ENCODE measurements around the gene TFR2. TPM values are rescaled to one million over a fixed set of nuclear protein-coding genes. Genes with fewer than 3 reads are reported as not detected.
"Not testable (repeated sequence)": the region's sequence is repeated elsewhere in the genome, so short reads cannot be mapped to it uniquely, and the experiment has no call there.

TFR2 gene
- total RNA-seq, 1 donor, result 1.2 TPM

DNA sequence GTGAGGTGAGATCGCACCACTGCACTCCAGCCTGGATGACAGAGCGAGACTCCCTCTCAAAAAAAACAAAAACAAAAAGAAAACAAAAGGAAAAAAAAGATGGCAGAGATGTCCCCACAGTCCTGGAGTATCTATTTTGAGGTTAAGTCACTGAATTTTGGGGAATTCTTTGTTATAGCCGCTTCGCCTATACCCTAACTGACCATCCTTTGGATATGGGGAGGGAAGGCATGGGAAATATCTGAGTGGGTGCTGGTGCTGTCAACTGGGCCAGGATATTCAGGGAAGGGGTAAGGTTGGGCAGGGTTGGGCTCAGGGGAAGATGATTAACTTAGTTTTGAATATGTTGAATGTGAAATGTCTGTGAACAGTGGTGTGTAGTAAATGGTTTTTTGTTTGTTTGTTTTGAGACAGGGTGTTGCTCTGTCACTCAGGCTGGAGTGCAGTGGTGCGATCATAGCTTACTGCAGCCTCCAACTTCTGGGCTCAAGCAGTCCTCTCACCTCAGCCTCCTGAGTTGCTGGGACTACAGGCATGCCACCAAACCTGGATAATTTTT, 23.9 kb upstream of the TFR2 start:
- no peak for DNase-seq (ENCODE audit: low read depth)
- H3K4me3 ChIP-seq (ENCODE audit: low read depth, low read length), result no peak overlapping the region
- TF ChIP-seq, protein P1, sequence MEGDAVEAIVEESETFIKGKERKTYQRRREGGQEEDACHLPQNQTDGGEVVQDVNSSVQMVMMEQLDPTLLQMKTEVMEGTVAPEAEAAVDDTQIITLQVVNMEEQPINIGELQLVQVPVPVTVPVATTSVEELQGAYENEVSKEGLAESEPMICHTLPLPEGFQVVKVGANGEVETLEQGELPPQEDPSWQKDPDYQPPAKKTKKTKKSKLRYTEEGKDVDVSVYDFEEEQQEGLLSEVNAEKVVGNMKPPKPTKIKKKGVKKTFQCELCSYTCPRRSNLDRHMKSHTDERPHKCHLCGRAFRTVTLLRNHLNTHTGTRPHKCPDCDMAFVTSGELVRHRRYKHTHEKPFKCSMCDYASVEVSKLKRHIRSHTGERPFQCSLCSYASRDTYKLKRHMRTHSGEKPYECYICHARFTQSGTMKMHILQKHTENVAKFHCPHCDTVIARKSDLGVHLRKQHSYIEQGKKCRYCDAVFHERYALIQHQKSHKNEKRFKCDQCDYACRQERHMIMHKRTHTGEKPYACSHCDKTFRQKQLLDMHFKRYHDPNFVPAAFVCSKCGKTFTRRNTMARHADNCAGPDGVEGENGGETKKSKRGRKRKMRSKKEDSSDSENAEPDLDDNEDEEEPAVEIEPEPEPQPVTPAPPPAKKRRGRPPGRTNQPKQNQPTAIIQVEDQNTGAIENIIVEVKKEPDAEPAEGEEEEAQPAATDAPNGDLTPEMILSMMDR (IDR thresholded peaks at IDR 0.05; ENCODE audit: insufficient read depth, low read length), result no peak

DNA sequence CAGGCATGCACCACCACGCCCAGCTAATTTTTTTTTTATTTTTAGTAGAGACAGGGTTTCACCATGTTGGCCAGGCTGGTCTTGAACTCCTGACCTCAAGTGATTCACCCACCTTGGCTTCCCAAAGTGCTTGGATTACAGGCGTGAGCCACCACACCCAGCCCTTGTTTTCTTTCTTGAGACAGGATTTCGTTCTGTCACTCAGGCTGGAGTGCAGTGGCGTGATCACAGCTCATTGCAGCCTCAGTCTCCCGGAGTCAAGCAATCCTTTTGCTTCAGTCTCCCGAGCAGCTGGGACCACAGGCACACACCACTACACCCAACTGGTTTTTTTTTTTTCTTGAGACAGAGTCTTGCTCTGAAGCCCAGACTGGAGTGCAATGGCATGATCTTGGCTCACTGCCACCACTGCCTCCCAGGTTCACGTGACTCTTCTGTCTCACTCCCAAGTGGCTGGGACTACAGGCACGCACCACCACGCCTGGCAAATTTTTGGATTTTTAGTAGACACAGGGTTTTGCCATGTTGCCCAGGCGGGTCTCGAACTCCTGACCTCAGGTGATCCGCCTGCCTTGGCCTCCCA, 20.9 kb upstream of the TFR2 start:
- not testable (repeated sequence) for DNase-seq (ENCODE audit: low read depth); H3K4me3 ChIP-seq (ENCODE audit: low read depth, low read length)

DNA sequence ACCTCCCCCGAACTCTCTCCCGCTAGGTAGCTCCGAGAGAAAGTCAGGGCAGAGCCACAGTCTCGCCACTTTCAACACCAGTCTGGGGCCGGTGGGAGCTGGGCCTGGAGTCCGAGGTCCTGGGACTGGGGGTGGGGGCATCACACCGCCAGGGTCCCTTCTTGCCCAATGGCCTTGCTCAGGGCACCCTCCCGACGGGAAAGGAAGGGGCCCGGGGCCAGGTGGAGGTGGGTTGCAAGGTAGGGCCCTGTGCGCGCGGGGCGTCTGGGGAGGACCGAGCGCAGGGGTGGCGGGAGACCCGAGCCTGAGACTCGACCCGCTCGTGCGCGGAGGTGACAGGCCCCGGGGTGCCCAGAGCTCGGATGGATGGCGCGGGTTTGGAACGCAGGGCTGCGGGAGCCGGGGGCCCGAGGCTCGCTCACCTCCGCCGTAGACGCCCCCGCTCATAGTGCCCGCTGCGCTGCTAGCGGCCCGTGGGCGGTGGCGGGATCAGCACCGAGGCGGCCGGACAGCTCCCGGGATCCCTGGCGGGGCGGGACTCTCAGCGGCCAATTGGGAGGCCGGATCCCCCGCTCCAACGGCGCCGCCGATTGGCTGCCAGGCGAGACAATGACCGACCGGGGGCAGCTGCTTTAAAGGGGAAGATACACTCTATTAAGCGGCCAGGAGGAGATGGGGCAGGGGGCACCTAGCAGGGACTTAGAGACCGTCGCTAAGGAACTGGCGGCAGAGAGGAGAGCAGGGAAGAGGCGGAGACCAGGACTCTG, 14.7 kb upstream of the TFR2 start, which contains the start of gene ACTL6B:
Gene ACTL6B, minus strand, starts transcription at position 541 of the 767 bp plus-strand sequence. Its CDS starts 94 bp downstream, at position 447.
- DNase-seq (ENCODE audit: low read depth), result no peak
- no peak within 1 kb of the TSS for H3K4me3 ChIP-seq (ENCODE audit: low read depth, low read length)
- TF ChIP-seq, protein P1 (IDR thresholded peaks at IDR 0.05; ENCODE audit: insufficient read depth, low read length), result no peak

DNA sequence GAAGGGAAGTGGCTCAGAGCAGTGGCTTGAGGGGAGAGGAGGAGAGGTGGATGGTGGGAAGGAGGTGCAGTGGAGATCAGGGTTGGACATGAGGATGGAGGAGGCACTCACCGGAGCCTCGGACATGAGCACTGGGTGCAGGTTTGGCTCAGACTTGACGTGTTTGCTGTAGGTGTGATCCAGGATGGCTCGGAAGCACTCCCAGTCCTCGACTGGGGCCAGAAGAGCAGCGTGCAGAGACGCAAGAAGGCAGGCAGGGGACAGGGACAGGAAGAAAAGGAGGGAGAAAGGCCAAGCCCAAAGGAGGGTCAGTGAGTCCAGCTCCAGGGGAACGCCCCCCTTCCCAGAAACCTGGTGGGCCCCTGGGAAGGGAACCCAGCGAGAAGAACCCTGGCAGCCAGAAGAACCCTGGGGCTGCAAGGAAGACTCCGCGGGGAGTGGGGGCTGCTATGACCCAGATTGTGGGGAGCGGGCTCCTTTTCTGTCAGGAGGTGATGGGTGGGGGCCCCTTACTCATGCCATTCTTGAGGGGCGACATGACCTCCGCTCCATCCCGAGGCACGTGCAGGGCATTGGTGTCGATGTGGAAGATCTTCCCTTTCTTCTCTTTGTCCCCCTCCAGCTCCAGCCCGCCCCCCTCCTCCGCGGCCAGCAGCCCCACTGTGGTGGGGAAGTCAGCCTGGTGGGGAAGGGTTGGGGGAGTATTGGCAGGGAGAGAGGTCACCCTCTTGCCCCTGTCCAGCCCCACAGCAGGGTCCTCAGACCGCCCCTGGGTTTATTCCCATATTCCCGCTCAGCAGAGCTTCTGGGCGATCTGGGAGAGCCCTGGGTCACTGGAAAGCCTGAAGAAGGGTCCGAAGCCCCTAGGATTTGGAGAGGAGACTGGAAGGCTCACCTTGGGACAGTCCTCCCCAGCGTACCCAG, 13.8 kb upstream of the TFR2 start:
- no peak overlapping the region for H3K4me3 ChIP-seq (ENCODE audit: low read depth, low read length)
- TF ChIP-seq, protein P1 (IDR thresholded peaks at IDR 0.05; ENCODE audit: insufficient read depth, low read length), result no peak
- DNase-seq (ENCODE audit: low read depth), result no peak

DNA sequence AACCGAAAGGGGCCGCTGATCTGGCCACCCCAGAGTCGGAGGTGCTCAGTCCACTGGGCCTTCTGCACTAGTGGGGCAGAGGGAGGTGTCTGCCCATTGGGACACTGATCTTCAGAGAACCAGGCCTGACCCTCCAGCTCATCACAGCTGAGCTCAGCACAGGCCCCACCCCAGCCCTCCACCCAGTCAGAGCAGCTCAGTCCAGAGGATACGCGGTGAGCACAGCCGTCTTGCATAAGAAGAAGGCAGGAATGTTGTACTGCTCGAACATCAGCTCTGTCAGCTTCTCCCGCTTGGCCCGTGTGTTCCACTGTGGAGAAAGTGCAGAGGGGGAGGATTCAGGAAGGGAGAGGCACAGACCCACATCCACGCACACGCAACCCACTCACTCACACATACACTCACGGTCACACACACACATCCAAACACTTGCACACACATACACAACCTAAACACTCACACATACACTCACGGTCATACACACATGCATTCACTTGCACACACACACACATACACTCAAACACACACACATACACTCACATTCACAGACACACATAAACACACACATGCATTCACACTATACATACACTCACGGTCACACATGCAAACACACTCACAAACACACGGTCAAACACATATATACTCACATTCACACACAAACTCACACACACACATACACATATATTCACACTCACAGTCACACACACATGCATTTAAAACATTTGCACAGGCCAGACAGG, 8.6 kb upstream of the TFR2 start:
- H3K4me3 ChIP-seq (ENCODE audit: low read depth, low read length), result no peak overlapping the region
- DNase-seq (ENCODE audit: low read depth), result peak; percentile 24
- TF ChIP-seq, protein P1 (IDR thresholded peaks at IDR 0.05; ENCODE audit: insufficient read depth, low read length), result no peak

DNA sequence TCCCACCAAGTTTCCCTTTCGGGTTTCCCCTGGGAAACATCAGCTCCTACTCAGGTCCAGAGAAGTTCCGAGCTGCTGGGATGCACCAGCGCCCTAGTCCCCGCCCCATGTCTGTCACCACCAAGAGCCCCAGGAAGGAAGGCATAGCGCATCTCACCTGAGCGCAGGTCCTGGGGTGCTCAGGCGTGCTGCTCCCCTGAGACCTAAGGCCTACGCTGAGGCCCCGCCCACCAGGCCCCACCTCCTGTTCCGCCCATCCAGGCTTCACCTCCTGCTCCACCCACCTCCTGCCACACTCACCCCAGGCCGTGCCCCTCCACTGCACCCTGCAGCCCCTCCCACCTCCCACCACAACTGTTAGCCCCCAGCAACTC, 1.2 kb upstream of the TFR2 start:
- DNase-seq (ENCODE audit: low read depth), result no peak
- no peak overlapping the region for H3K4me3 ChIP-seq (ENCODE audit: low read depth, low read length)
- TF ChIP-seq, protein P1 (IDR thresholded peaks at IDR 0.05; ENCODE audit: insufficient read depth, low read length), result no peak
